HG03342 (cell line): Measurements from ENCODE around the gene NABP2.
"Not testable (repeated sequence)": the region's sequence is repeated elsewhere in the genome, so short reads cannot be mapped to it uniquely, and the experiment has no call there.

ENCODE experiments used
- ATAC-seq: cut with Tn5 transposase; IDR thresholded peaks from one replicate; pipeline ENCODE4 v1.9.1; 2021; ENCODE audit warnings: mild to moderate bottlenecking, moderate library complexity; ENCODE audit not compliant: unreplicated experiment

NABP2 gene

DNA sequence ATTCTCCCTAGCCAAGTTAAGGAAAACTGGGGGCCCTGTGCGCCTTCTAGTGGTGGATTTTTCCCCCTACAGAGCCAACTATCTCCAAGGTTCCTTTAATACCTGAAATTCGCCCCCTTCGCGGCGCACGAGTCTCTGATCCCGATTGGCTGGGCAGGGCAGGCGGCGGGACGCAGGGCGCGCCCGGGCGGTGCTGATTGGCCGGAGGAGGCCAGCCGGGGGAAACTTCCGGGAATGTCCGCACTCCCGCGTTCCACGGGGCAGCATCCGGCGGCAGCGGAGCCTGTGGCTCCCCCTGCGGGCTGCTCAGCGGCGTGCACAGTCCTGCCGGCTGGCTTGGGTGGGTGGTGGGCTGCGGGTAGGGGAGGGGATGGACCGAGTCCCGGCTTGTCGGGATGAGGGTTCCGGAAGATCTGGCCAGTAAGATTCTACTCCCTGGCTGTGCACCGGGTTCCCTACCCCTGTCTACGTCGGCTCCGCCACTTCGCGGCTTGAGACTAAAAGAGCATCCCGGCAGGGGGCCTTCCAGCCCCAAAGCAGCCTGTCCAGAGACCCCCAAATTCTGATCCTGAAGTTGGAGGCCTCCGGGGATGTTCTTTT lies at the start of gene NABP2:
Gene NABP2, plus strand, starts transcription at position 241 of the 600 bp plus-strand sequence. CDS start 515 bp downstream, outside the sequence.
- ATAC-seq: peak; percentile 74

- no peak for ATAC-seq
Measured at GRCh38 chr12:56178347-56178746, 45.8 kb upstream of the NABP2 start.

DNA sequence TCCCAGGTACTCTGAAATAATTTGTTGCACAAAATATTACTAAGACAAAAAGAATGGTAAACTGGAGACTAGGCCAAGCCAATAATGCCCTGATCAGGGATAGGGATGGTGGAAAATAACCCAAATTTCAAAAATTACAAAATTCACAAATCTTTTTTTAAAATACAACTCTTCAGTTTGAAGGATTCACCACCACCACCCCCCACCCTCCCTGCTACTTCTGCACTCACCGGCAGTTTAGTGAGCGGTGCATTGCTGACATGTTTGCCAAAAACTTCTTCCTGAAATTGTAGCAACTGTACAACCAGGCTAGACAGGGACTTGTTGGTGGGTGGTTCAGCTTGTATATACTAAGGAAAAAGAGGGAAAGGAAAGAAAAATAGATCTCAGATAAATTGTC lies 37.2 kb upstream of the NABP2 start:
- no peak for ATAC-seq

- ATAC-seq: no peak
Measured at GRCh38 chr12:56188131-56188777, 35.9 kb upstream of the NABP2 start.

GRCh38 chr12:56188778-56189098 lies 35.4 kb upstream of the NABP2 start:
- no peak for ATAC-seq

- ATAC-seq: peak; percentile 67
Measured at GRCh38 chr12:56189099-56189917, 34.8 kb upstream of the NABP2 start, which contains the start of gene SMARCC2. Gene SMARCC2, minus strand, starts transcription at chr12:56189483. Its CDS starts 22 bp downstream, at chr12:56189461.

GRCh38 chr12:56189918-56190694 lies 34.0 kb upstream of the NABP2 start:
- peak; percentile 34 for ATAC-seq

GRCh38 chr12:56190695-56191155 lies 33.4 kb upstream of the NABP2 start:
- no peak for ATAC-seq

GRCh38 chr12:56192582-56192981 lies 31.6 kb upstream of the NABP2 start:
- no peak for ATAC-seq

- no peak for ATAC-seq
Measured at GRCh38 chr12:56193025-56193578, 31.0 kb upstream of the NABP2 start.

- ATAC-seq: not testable (repeated sequence)
Measured at GRCh38 chr12:56196818-56197550, 27.2 kb upstream of the NABP2 start.

GRCh38 chr12:56197921-56198635 lies 26.1 kb upstream of the NABP2 start:
- ATAC-seq: no peak

GRCh38 chr12:56198836-56199235 lies 25.3 kb upstream of the NABP2 start:
- no peak for ATAC-seq

DNA sequence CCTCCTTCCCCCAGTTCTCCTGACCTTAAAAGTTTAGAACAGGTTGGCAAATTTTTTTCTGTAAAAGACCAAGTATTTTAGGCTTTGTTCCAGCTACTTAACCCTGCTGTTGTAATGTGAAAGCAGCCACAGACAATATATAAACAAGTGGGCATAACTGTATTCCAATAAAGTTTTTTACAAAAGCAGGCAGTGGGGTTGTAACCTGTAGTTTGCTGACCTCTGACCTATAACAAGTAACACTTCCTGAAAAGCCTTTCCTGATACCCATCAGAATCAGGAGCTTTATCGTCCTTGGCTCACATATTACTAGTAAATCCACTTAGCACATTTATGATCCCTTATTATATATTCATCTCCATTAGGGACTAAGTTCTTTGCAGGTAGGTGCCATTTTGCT lies 21.8 kb upstream of the NABP2 start:
- no peak for ATAC-seq

DNA sequence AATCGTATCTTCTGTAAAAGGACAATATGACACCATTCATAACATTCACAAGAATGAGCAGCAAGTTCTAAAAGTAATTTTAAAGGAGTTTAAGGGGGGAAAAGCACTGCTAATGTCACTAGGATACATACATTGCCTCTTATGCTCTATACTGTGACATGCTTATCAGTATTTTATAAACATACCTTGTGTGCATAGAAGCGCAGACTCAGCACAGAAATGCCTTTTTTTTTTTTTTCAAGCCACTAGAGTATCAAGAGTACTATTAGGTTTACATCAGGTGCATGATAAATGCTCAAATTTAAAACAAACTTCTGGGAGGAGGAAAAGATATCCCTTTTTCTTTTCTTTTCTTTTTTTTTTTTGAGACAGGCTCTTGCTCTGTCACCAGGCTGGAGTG lies 21.3 kb upstream of the NABP2 start:
- no peak for ATAC-seq

GRCh38 chr12:56204275-56204674 lies 19.9 kb upstream of the NABP2 start:
- no peak for ATAC-seq

GRCh38 chr12:56205445-56205844 lies 18.7 kb upstream of the NABP2 start:
- ATAC-seq: no peak

DNA sequence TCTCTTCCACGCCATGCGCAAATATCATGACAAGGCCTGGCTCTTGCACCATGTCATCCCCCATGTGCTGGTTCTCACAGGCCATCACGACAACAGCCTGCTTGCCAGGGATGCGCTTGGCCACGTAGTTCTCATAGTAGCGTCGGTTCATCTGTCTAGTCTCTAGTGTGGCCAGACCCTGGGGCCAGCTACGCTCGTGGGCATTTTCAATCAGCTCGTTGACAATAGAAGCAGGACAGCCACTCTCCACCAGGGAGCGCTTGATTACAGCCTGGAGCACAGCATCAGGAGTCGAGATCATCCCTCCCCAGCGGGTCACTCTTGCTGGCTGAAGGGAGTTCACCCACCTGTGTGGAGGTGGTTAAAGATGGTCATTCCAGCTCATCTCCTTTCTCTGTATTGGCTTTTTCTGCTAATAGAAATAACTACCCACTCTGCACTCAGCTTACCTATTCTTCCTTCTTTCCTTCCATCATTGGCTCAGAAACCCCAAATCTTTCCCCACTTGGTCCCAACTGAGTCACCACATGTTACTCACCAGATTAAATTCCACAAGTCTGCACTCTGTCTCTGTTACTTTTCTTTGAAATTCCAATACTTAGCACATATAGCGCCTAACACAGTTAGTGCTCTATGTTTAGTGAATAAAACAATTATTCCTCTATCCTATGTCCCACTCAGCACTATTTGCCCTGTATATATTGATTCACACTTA lies 17.5 kb upstream of the NABP2 start:
- ATAC-seq: no peak

GRCh38 chr12:56208006-56208405 lies 16.1 kb upstream of the NABP2 start:
- ATAC-seq: no peak
